GM12878 (cell line): Measurements from ENCODE around the gene TUBA1B.

Experiments
- CTCF ChIP-seq, 3 experiments: IDR thresholded peaks in 2 of 3; conservative IDR thresholded peaks in 1 of 3; 2 replicates each; pipeline ENCODE4 v1.5.1; 2011; ENCODE audit warnings: low read depth in 3 of 3, low read length in 3 of 3, mild to moderate bottlenecking in 3 of 3, control low read depth in 2 of 3, moderate library complexity in 2 of 3, inconsistent platforms in 1 of 3, mixed read lengths in 1 of 3; ENCODE audit not compliant: control insufficient read depth in 2 of 3, insufficient read depth in 1 of 3; ENCODE audit errors: extremely low read depth in 1 of 3
- IRF4 ChIP-seq: IDR thresholded peaks from 2 replicates; pipeline ENCODE4 v1.6.1; 2011; ENCODE audit warnings: low read depth, low read length
- POLR2AphosphoS5 ChIP-seq: IDR thresholded peaks from 2 replicates; pipeline ENCODE4 v1.6.1; 2011; ENCODE audit warnings: mild to moderate bottlenecking, low read length, inconsistent platforms
- RAD51 ChIP-seq: fragments of 450-650 bp; IDR thresholded peaks from 2 replicates; pipeline ENCODE4 v1.6.1; 2016; ENCODE audit warnings: moderate library complexity, mild to moderate bottlenecking, inconsistent platforms
- USF2 ChIP-seq: IDR thresholded peaks from 2 replicates; pipeline ENCODE4 v1.6.1; 2011; ENCODE audit warnings: low read depth, low read length, improper control_type of control experiment, borderline replicate concordance

DNA sequence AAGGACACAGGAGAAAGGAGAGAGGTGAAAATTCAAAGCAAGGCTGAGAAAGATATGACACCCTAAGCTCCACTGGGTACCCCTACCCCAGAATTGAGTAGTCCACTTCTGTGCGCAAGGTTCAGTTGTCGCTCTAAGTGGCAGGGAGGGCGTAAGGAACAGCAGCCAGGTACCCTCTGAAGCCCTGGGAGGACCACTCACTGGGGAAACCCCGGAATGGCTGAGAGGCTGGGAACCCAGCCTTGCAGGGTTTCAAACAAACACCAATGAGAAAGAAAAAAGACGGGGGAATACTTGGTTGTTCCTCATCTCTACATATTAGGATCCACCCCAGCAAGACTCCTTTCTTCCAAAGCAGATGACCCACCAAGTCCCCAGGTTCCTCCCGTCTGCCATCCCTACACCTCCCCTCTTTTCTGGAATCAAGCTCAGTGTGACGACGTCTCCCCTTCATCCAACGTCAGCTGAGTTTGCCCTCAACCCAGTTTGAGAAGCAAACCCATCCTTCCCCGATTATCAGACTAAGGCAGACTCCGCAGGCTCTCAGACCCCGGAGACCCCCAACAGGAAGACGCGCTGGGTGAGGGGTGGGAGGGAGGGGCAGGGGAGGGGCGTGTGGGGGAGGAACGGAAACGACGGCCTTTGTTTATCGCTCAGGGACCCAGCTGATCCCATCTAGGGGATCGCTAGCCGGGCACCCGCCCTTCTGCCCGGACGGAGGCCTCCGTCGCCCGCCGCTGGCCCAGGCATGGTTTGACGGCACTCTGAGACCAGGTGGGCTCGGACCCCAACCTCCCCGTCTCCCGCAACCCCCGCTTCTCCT lies 21.3 kb downstream of the TUBA1B start:
- TF ChIP-seq CTCF (IDR thresholded peaks at IDR 0.05 in 2 of 3, conservative IDR thresholded peaks at IDR 0.05 in 1 of 3; ENCODE audit: control insufficient read depth in 2 of 3, extremely low read depth in 1 of 3, insufficient read depth in 1 of 3, low read depth in 3 of 3, low read length in 3 of 3) (no peak), RAD51 (no peak), USF2 (no peak), POLR2AphosphoS5 (no peak), IRF4 (no peak)
